ENCODE measurements around the gene ACVR1B. TPM values are rescaled to one million over a fixed set of nuclear protein-coding genes. Genes with fewer than 3 reads are reported as not detected.
A peak's percentile ranks its signal among the peaks of the same experiment; 100 is the strongest.

ACVR1B gene
- total and polyA plus RNA-seq, 11 donors = 7.4 to 19.8 (median 11.6) TPM

DNA sequence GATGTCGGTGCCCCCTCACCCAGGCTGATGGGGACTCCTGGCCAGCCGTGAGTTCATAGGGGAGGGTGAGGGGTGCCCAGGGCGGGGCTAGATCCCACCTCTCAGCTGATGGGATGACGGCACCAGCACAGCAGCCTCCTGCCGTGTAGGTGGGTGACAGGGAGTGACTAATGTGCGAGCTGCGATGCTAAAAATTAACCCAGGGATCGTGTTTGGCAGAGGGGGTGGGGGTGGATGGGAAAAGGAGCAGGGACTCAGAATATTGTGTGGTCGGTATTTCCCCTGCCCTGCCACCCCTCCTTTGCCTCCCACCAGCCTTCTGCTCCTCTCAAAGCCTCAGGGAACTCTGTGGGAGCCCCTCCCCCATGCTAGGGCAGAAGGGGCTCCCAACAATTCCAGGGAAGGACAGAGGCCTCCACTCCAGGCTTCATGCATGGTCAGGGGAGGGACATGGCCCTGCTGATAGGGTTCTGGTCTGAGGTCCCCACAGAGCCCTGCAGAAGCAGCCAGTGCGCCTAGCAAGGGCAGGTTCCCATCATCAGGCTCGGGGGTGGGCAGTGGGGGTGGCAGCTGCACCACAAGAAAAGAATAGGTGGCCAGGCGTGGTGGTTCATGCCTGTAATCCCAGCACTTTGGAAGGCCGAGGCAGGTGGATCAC, 67.7 kb downstream of the ACVR1B start:
- DNase-seq = no peak
- no peak overlapping the region for H3K27ac ChIP-seq
- no peaks in the 10 kb centered on the region for H3K9me3 ChIP-seq
- 77 to 86% (median 83%) methylated on average over 8 to 13 of the region's 13 CpGs for WGBS, 4 donors
- H3K4me3 ChIP-seq = no peak overlapping the region
- H3K27me3 ChIP-seq = peaks cover 0 to 8% (median 0%) of the 10 kb centered on the region in 9 donors
- H3K4me1 ChIP-seq = peaks cover 0 to 24% (median 12%) of the 10 kb centered on the region in 12 donors
- H3K36me3 ChIP-seq = peaks cover 0 to 15% (median 3%) of the 10 kb centered on the region in 9 donors
- TF ChIP-seq CTCF (IDR thresholded peaks at IDR 0.05) (no peak), POLR2A (IDR thresholded peaks at IDR 0.05) (no peak)
- no peak for ATAC-seq
- intact Hi-C loops (cut with DNase I) = no loop called here

DNA sequence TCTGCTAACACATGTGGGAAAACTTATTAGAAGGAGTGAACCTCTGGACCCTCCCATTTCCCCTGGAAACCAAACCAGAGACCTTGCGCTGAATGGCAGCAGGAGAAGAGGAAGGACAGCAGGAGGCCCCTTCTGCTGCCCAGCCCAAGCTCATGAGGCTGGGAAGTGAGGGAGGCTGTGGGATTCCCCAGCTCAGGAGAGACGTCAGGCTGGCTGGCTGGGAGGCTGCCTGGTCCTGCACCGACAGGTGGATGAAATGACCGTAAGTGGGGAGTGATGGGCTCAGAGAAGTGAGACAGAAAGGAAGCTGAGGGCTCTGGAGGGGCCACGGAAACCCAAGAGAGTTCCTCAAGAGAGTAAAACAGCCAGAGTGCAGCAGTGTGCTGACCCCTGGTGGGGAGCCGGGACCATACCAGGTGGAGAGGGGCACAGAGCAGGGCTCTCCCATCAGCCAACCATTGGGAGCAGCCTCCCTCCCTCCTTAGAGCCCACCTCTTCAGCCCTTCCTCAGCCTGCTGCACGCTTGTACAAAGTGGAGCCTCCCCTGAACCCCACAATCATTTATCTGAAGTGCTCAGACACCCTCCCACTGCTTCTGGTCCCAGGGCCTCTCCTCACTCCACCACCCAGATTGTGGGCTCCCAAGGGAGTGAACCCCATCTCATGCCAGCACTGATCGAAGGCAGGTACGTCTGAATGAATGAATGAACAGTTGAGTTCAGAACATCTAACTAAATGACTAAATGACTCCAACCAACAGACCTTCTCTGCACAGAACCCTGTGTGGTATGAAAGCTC, 69.2 kb downstream of the ACVR1B start:
- Histone ChIP-seq H3K36me3 (peaks cover 0 to 3% (median 0%) of the 10 kb centered on the region in 9 donors), H3K4me1 (peaks cover 0 to 36% (median 24%) of the 10 kb centered on the region in 12 donors), H3K9me3 (no peaks in the 10 kb centered on the region), H3K27ac (no peak overlapping the region), H3K27me3 (peaks cover 0 to 5% (median 0%) of the 10 kb centered on the region in 9 donors), H3K4me3 (no peak overlapping the region)
- ATAC-seq (peak in 3 of 4 donors; percentile 6 to 27 (median 10)), DNase-seq (peak in 4 of 5 donors; percentile 44 to 76 (median 50))
- 27 to 35% (median 32%) methylated on average over 9 of the region's 9 CpGs for WGBS, 4 donors
- TF ChIP-seq CTCF (IDR thresholded peaks at IDR 0.05) = peak; percentile 53 to 76 (median 63)
- TF ChIP-seq POLR2A (IDR thresholded peaks at IDR 0.05) = no peak
- intact Hi-C loops (cut with DNase I) = loop anchor here in 3 of 10 donors (1.0 to 5.0 kb wide), 4 partner anchors 16 to 123 kb away; partner anchors contain the start of gene ACVRL1 (in 1 of the 3)

GRCh38 chr12:52022841-52023181, 71.3 kb downstream of the ACVR1B start:
- Histone ChIP-seq H3K4me1 (peaks cover 0 to 54% (median 35%) of the 10 kb centered on the region in 12 donors), H3K27me3 (no peaks in the 10 kb centered on the region), H3K9me3 (no peaks in the 10 kb centered on the region), H3K36me3 (no peaks in the 10 kb centered on the region), H3K27ac (peak overlapping the region in 9 of 12 donors; percentile 47 to 91 (median 64)), H3K4me3 (peak overlapping the region; percentile 32 to 62 (median 55))
- DNase-seq = peak in 1 of 5 donors; percentile 40
- no peak for ATAC-seq
- WGBS, 4 donors = 17 to 48% (median 25%) methylated on average over 7 to 14 of the region's 14 CpGs
- intact Hi-C loops (cut with DNase I) = loop anchor here in 4 of 10 donors (1.0 to 5.0 kb wide), 5 partner anchors 18 to 126 kb away; partner anchors contain the start of gene ACVRL1 (in 1 of the 4)
- TF ChIP-seq CTCF (IDR thresholded peaks at IDR 0.05) = no peak
- TF ChIP-seq POLR2A (IDR thresholded peaks at IDR 0.05) = no peak

Data from heart left ventricle (tissue), 16 donors.